Small intestine (tissue), 7 donors: ENCODE data around the gene SCIN. TPM values are rescaled to one million over a fixed set of nuclear protein-coding genes. Genes with fewer than 3 reads are reported as not detected.
A peak's percentile ranks its signal among the peaks of the same experiment; 100 is the strongest.

ENCODE experiments used
- DNase-seq, 2 donors: peaks; one replicate each; pipeline versions ENCODE4 v3.0.0 to v3.0.0-alpha.2; 2013
- FAIRE-seq: peaks from 2 replicates; lab custom pipeline; 2012; peaks lifted over from hg19 to GRCh38; lab: Jason Lieb, UNC
- H3K27ac ChIP-seq, 3 donors: one replicate each; pipeline ENCODE4 v1.5.1; 2013; ENCODE audit warnings: low read length in 2 of 3, mild to moderate bottlenecking in 2 of 3, control low read depth in 1 of 3, inconsistent platforms in 1 of 3, low read depth in 1 of 3, moderate library complexity in 1 of 3
- H3K27me3 ChIP-seq, 3 donors: one replicate each; pipeline ENCODE4 v1.6.1; 2013; ENCODE audit warnings: low read length in 3 of 3, inconsistent platforms in 1 of 3; ENCODE audit not compliant: control insufficient read depth in 3 of 3, insufficient read depth in 3 of 3
- H3K36me3 ChIP-seq, 3 donors: one replicate each; pipeline ENCODE4 v1.6.1; 2013; ENCODE audit warnings: low read length in 3 of 3, inconsistent platforms in 1 of 3, low read depth in 1 of 3, mild to moderate bottlenecking in 1 of 3, moderate library complexity in 1 of 3; ENCODE audit not compliant: control insufficient read depth in 3 of 3, insufficient read depth in 2 of 3
- H3K4me1 ChIP-seq, 3 donors: one replicate each; pipeline ENCODE4 v1.6.1; 2013; ENCODE audit warnings: low read length in 2 of 3, inconsistent platforms in 1 of 3, low read depth in 1 of 3, mild to moderate bottlenecking in 1 of 3, moderate library complexity in 1 of 3; ENCODE audit not compliant: control insufficient read depth in 3 of 3, insufficient read depth in 2 of 3
- H3K4me3 ChIP-seq, 3 donors: one replicate each; pipeline ENCODE4 v1.5.1; 2013; ENCODE audit warnings: low read length in 3 of 3, control low read depth in 1 of 3, inconsistent platforms in 1 of 3, low read depth in 1 of 3, mild to moderate bottlenecking in 1 of 3, moderate library complexity in 1 of 3
- H3K9me3 ChIP-seq, 2 donors: one replicate each; pipeline ENCODE4 v1.6.1; 2013; ENCODE audit warnings: low read depth in 1 of 2, low read length in 1 of 2; ENCODE audit not compliant: control insufficient read depth in 2 of 2, insufficient read depth in 1 of 2
- polyA plus RNA-seq, 4 donors: library from polyadenylated mRNA; stranded (reverse) in 3 of 4; unstranded in 1 of 4; fragments of 200-250 nt in 3 of 4; fragments of 120-200 nt in 1 of 4; gene quantifications; one replicate each; pipeline versions ENCODE4 v1.2.1 to v1.2.3, GENCODE V29; 2013
- donor health status: healthy with polysubstance abuse.
- donor health status: control.
- donor health status: control.
- donor health status: Bipolar disorder and iron deficiency.
- donor health status: healthy.

SCIN gene
- polyA plus RNA-seq, 4 donors = 3.3 to 61.1 (median 21.2) TPM

DNA sequence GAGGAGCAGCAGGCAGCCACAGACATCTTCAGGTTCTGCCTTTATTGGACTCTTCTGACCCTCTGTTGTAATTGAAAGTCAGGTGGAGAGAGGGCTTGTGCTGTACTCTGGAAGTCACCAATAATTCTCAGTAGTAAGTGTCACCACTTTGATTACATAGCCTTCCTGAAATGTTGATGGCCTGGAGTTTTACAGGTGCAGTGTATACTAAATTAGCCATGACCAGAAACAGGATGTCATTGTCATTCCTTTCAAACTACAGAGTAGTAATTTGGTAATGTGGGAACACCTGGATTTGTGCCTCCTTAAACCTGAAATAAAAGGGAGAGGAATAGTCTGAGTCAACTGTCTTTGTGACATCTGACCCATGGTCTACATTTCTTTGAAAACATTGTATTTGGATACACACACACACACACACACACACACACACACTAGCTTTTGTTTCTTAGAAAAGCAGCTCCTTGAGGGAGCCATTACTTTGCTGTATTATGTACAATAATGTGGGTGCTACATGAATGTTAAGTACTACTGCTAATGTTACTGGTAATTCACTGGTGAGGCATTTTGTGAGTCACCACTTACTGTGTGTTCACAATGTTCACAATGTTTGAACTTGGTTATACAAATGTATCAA is 136.5 kb downstream of the SCIN start:
- H3K27ac ChIP-seq = no peak overlapping the region
- FAIRE-seq (no peak), DNase-seq (peak in 1 of 2 donors; percentile 45)

DNA sequence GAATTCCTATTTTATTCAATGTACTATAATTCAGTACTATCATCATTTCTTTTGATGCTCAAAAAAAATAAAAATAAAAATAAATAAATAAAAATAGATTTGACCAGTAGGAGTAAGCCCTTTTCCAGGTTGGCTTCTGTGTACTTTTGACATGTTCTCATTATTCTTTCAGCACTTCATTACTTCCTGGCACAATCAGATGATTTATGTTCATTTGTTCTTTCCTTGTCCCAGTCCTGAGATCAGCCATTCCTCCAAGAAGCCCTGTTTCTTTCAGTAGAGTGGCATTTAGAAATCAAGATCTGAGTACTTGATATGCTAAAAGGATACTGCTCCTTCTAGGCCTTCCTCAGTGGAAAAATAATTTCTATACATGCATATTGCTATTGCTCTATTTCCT is 137.8 kb downstream of the SCIN start:
- FAIRE-seq = no peak
- no peak for DNase-seq

More for the DNA sequence above, 136.5 kb downstream of the SCIN start:
- Histone ChIP-seq H3K27me3 (no peaks in the 10 kb centered on the region), H3K4me3 (no peak overlapping the region), H3K4me1 (peaks cover 0 to 11% (median 2%) of the 10 kb centered on the region in 3 donors), H3K36me3 (no peaks in the 10 kb centered on the region), H3K9me3 (peaks cover 0 to 11% of the 10 kb centered on the region in 2 donors)

More for the DNA sequence above, 137.8 kb downstream of the SCIN start:
- Histone ChIP-seq H3K27me3 (no peaks in the 10 kb centered on the region), H3K27ac (no peak overlapping the region), H3K4me3 (no peak overlapping the region), H3K9me3 (peaks cover 0 to 6% of the 10 kb centered on the region in 2 donors), H3K4me1 (peaks cover 0 to 14% (median 4%) of the 10 kb centered on the region in 3 donors), H3K36me3 (no peaks in the 10 kb centered on the region)

Other genes starting within 250 kb of the SCIN start
- gene VWDE, start 166.9 kb upstream of the SCIN start, polyA plus RNA-seq = under 1 TPM in 2 of 4 donors, not detected in 2; 0.01 to 0.35 TPM
- 100 to 1,000 TPM in 1 of 4 donors, 10 to 100 TPM in 3; 48.9 to 123 (median 78.5) TPM for gene ARL4A, start 116.9 kb downstream of the SCIN start, polyA plus RNA-seq